HG02678 (cell line): ENCODE results near the gene RTCA.
"Not testable (repeated sequence)": the region's sequence is repeated elsewhere in the genome, so short reads cannot be mapped to it uniquely, and the experiment has no call there.

Source experiments
- ATAC-seq: cut with Tn5 transposase; IDR thresholded peaks from one replicate; pipeline ENCODE4 v1.9.1; 2021; ENCODE audit warnings: mild to moderate bottlenecking, moderate library complexity; ENCODE audit not compliant: unreplicated experiment

The RTCA gene

DNA sequence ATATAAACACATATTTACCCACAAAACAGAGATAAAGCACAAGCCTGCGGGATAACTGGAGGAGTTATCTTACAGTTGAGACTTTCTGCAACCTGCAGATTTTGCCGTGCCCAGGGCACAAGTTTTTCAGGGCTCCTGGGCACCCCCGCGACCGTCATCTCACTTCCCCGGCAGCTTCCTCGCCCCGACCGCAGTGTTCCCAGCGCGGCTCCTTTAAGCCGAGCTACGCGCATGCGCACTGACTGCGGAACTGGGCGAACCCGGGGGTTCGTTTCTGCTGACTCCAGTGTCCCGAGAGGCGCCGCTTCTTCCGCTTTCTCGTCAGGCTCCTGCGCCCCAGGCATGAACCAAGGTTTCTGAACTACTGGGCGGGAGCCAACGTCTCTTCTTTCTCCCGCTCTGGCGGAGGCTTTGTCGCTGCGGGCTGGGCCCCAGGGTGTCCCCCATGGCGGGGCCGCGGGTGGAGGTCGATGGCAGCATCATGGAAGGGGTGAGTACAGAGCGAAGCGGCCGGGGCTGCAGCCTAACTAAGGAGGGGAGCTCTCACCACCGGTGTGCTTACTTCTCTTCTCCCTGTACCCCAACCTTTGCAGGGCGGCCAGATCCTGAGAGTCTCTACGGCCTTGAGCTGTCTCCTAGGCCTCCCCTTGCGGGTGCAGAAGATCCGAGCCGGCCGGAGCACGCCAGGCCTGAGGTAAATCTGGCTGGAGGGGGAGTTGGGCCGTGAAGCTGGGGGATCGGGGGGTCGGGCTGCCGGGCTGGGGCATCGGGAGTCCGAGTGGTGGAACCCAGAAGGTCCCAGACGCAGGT lies at the start of gene RTCA:
Gene RTCA (plus strand): TSS at position 286 of the 810 bp plus-strand sequence. CDS start 160 bp downstream, at position 446.
- ATAC-seq: peak; percentile 98

DNA sequence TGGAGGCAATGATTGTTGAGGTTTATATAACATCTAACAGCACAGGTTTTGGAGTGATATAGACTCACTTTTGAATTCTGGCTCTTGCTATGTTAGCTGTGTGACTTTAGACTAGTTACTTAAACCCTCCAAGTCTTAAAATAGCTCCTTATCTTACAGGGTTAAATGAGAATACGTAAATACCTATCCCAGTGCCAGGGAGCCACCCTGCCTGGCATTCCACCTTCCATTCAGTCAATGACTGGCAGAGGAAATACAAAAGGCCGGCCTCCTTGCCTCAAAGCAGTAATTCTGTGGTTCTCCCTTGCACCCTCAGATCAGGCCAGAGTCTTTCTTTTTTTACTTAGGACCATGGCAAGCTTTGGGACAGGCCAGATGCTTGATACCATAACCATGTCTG lies 48.2 kb upstream of the RTCA start:
- ATAC-seq: no peak

DNA sequence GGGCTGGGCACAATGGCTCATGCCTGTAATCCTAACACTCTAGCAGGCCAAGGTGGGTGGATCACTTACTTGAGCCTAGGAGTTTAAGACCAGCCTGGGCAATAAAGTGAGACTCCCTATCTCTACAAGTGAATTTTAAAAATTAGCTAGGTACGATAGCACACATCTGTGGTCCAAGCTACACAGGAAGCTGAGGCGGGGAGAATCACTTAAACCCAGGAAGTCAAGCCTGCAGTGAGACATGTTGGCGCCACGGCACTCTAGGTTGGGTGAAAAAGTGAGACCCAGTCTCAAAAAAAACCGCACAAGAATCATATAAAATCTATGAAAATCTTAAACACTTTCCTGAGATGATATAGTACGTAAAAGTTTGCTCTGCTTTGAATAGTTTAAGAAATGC lies 46.6 kb upstream of the RTCA start:
- no peak for ATAC-seq

DNA sequence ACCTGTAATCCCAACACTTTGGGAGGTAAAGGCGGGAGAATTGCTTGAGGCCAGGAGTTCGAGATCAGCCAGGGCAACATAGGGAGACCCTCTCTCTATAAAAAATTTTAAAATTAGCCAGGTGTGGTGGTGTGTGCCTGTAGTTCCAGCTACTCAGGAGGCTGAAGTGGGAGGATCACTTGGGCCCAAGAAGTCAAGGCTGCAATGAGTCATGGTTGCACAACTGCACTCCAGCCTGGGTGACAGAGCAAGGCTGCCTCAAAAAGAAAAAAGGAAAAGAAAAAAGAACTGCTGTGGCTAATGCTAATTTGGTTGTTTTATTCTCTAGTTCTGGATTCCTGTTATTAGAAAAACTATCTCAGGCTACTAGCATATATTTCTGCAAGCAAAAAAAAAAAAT lies 46.1 kb upstream of the RTCA start:
- ATAC-seq: no peak

DNA sequence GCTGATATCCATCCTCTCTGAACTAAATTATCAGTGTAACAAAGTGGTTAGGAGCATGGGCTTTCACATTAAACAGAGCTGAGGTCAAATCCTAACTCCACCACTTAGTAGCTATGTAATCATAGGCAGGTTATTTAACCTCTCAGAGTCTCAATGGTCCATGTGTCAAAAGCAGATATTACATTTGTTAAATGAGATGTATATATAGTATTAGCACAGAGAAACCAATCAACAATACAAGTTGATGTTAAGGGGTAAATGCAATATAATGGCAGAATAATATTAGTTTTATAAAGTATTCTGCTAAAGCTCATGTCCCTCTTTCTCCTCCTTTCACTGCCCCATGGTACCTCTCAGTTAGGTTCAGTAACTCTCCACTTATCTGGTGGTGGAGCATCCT lies 43.6 kb upstream of the RTCA start:
- ATAC-seq: no peak

- no peak for ATAC-seq
Observed at GRCh38 chr1:100229681-100230443, 36.2 kb upstream of the RTCA start.

DNA sequence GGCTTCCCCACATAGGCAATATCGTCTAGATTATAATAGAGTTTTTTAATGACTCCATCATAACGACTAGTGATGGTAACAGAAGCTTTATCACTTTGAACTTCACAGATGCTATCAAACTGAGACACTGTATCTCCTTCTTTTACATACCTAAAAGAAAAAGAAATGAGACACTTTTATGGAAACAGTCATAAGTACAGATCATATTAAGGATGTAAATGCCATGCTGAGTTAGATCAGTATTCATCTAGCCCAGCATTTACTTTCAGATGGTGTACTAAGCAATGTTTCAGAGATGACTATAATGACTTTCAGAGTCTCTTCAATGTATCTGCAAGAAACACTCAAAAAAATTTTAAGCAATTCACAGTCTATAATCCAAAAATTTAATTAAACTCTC lies 35.3 kb upstream of the RTCA start:
- no peak for ATAC-seq

DNA sequence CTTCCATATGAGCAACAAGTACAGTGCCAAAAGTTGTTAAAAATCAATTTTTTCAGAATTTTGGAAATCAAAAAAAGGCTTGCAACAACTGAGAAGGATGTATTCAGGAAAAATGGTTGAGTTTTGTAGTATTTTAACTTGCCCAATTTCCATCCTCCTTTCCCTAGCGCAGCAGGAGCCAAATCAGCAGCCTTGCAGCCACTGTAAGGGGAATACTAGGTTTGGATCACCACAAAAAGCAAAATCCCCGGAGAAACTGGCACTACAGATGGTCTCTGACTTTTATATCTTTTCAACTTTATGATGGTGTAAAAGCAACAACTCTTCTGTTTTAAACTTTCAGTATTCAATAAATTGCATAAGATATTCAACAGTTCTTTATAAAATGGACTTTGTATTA lies 34.3 kb upstream of the RTCA start:
- ATAC-seq: no peak

DNA sequence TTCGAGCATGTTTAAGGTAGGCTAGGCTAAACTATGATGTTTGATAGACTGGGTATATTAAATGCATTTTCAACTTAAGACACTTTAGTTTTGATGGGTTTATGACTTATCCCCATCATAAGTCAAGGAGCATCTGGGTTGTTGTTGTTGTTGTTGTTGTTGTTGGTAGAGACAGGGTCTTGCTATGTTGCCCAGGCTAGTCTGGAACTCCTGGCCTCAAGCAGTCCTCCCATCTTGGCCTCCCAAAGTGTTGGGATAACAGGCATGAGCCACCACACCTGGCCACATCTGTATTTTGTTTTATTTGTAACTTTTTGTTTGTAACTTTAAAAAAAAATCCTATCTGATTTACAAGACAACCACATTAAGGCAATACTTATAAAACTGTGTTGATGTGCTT lies 33.9 kb upstream of the RTCA start:
- no peak for ATAC-seq

DNA sequence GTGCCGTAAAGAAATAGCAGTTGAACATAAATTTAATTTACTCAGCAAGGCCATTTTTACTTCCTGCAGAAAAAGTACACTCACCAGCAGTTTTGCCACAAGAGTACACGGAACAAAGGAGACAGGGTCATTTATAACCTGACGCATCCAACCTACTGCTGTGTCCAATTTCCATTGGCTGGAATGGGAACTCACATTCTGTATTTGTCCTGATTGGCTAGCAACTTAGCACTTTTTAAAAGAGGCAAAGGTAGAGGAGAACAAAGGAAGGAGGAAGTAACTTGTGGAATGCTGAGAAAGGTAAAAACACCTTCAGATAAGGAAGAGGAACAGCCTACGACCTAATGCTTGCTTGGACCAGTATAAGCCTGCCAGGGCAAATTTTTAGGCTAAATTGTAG lies 32.5 kb upstream of the RTCA start:
- not testable (repeated sequence) for ATAC-seq

DNA sequence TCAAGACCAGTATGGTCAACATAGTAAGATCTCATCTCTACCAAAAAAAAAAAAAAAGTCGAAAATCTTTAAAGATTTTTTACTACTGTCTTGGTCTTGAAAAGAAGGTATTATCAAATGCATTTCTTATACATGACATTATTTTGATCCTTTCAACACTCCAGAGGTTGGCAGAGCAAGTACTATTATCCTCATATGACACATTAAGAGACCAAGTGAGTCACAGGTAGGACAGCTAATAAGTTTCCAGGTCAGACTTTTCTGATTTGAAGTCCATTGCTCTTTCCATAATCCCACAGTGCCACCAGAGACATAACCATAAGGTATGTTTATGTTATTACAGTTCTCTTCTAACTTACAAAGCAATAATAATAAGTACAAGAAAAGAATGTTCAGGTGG lies 31.6 kb upstream of the RTCA start:
- no peak for ATAC-seq

DNA sequence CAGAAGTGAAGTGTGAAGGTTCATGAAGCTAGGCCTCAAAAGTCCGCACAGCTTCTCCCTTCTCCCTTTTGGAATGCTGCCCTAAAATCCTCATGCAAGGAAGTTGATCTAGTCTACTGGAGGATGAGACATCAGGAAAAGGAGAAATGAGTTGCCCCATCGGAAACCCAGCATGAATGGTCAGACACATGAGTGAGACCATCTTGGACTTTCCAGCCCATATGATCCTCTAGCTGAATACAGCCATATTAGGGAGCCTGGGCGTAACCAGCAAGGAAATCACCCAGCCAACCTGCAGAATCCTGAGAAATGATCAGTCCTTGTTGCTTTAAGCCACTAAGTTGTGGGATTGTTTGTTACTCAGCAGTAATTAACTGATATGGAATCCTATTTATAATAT lies 28.9 kb upstream of the RTCA start:
- ATAC-seq: no peak

DNA sequence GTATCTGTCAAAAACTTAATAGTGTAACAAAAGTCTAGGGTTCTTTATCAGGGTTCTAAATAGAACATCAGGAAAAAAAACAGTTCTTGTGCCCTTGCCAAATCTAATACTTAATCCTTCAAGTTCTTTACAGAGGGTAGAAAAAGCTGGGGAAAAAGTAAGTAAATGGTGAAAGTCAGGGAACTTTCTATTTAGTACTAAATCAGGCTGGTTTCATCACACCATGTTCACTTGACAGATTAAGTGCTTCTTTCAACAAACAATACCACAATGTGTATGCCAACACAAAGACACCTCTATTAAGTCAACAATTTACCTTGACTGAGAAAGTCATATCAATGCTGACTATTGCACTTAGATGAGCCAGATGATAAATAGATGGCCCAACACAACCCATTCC lies 26.1 kb upstream of the RTCA start:
- no peak for ATAC-seq

DNA sequence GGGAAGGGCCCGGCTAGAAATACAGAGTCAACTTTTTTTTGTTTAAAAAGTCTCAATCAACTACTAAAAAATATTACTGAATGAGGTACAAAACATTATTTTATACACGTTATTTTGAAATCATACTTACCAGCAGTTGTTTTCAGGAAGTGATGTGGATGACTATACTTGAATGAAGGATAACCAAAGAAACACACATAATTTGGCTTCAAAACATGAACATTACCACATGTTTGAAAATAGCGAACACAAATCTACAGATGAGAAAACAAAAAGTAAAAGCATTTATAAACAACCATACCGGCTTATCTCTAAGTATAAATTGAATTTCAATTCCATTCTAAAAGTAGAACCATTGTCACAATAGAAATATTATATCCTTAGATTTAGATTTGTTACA lies 25.4 kb upstream of the RTCA start:
- no peak for ATAC-seq

DNA sequence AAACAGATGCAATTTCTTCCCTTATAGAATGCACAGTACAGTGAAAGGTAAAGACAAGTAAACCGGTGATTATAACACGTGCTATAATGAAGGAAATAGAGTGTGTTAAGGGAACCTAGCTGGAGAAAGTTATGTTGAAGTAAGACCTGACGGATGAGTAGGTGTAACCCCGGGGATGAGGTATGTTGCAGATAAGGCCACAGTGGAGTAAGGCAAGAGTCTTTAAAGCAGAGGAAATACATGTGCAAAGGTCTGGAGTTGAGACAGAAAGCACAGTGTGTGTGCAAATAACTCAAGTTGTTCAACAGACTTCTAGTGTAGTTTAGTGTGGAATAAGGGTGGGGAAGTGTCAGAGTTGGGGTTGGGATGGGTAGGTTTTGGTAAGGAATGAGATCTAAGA lies 19.3 kb upstream of the RTCA start:
- ATAC-seq: no peak

- ATAC-seq: no peak
Observed at GRCh38 chr1:100249155-100249536, 16.9 kb upstream of the RTCA start.

DNA sequence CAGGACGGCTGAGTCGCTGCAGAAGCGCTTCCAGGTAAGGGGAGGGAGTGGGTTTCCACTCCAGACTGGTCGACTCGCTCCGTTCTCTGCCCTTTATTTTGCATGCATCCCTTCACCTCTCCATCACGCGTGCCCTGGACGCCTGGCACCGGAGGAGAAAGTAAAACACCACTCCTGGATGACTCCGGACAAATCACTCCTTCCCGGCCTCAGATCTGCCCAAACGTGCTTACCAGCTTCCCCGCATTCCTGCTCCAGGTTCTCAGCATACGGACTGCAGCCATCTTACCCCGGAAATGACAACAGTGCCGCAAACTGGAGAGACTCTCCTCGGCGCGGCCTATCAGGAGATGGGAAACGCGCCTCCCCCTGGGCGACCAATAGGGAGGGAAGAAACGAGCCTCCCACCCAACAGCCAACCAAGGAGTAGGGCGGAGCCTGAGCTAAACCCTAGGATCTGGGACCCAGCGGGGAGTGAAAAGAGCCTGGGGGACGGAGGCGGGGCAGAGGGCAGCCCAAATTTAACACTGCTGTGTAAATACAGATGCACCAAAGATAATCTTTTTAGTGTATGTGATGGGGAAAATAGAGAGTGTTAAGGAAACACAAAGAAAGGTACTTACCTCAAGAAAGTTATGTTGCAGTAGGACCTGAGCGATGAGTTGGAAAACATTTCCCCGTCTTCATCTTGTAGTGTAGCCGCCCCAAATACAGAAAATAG lies 16.3 kb upstream of the RTCA start, which contains the start of gene DBT:
Gene DBT (minus strand): TSS at position 298 of the 721 bp plus-strand sequence. CDS start 14 bp downstream, at position 284.
- ATAC-seq: peak; percentile 100

- ATAC-seq: no peak
Observed at GRCh38 chr1:100250264-100250663, 15.8 kb upstream of the RTCA start.

DNA sequence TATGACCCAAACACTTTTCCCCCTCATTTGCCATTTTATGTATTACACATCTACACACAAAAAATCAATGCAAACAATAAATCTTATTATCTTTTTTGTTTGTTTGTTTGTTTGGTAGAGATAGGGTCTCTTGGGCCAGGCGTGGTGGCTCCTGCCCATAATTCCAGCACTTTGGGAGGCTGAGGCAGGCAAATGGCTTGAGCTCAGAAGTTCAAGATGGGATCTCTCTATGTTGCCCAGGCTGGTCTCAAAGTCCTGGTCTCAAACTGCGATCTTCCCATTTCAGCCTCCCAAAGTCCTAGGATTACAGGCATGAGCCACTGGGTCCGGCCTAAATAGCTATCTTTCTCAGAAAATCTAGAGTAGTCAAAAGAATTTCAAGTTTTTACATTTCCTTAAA lies 15.2 kb upstream of the RTCA start:
- no peak for ATAC-seq

- ATAC-seq: no peak
Observed at GRCh38 chr1:100252901-100253300, 13.1 kb upstream of the RTCA start.

DNA sequence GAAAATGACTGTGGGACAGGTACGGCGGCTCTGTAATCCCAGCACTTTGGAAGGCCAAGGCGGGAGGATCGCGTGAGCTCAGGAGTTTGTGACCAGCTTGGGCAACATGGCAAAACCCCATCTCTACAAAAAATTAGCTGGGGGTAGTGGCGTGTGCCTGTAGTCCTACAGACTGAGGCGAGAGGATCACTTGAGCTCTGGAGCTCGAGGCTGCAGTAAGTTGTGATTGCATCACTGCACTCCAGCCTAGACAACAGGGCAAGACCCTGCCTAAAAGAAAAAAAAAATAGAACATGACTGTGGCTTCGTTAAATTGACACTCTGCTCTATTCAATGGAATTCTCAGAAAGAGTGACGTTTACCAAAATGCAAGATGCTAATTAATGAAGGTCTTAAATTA lies 12.5 kb upstream of the RTCA start:
- no peak for ATAC-seq

- not testable (repeated sequence) for ATAC-seq
Observed at GRCh38 chr1:100256273-100256672, 9.7 kb upstream of the RTCA start.
